NCI-H128 (cell line): ENCODE results near the gene ENAH.

Experiments
- DNase-seq: peaks from one replicate; lab custom pipeline; 2025; ENCODE audit not compliant: unreplicated experiment; lab: John Stamatoyannopoulos, UW

The ENAH gene

DNA sequence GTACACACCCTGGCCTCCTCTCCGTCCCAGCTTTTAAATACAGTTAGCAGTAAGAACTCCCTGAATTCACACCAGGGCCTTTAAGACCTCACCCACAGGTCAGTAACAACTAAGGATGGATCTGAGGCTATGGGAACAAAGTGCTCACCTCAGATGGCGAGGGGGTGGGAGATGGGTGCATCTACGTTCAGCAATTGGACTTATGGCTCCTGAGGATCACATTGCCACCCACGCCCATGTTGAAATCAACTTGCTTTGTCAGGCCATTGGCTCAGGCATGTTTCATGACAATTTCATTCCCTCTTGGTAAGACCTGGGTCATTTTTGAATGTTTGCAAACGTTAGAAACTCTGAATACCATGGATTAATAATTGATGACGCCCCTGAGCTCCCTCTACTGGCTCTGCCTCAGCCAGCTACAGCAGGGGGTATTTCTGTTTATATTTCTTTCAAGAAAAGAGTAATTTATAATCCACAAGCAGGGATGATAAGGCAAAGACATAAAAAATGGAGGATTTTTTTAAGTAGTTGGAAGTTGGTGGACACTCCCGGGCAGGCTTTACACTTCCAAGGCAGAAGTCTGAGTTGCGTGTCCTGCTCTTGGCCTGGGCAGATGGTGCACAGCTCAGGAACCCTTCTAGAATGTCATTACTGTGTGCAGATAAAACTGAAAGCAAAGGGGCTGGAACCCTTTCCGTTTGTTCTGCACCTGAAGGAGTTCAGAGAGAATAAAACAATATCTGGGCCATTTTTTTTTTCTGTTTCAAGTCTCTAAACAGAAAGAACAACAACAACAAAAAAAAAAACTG lies 211.4 kb downstream of the ENAH start:
- DNase-seq = no peak

DNA sequence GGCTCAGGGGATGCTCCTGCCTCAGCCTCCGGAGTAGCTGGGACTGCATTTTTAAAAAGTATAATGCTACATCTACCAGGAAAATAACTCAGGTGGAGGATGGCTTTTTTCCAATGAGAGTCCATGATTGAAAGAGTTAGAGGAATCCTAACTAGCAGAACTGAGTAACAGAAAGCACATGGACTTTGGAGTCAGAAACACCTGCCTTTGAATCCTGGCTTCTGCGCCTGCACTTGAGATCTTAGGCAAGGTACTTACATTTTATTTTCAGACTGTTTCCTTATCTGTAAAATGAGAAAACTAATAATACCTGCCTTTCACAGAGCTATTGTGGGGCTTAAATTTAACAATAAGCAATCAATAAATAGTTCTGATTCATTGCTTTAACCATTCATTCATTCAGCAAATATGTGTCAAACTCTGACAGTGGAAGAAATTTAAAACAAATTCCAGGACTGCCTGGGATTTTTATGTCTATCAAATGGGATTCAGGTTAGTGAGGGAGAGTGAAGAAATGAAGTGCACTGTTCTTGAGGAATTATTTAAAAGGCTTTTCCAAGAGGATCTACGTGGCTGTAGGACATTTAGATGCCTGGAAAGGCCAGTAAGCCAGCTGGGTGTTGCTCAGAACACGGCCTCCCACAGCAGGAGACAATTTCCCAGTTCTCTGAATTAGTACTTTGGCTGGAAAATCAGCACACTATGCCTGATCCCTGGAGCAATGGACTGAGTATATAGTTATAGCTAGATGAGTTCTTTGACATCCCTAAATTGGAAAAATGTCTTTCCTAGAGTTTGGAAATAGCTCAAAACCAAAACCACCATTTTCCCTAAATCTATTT lies 212.3 kb downstream of the ENAH start:
- DNase-seq = no peak

DNA sequence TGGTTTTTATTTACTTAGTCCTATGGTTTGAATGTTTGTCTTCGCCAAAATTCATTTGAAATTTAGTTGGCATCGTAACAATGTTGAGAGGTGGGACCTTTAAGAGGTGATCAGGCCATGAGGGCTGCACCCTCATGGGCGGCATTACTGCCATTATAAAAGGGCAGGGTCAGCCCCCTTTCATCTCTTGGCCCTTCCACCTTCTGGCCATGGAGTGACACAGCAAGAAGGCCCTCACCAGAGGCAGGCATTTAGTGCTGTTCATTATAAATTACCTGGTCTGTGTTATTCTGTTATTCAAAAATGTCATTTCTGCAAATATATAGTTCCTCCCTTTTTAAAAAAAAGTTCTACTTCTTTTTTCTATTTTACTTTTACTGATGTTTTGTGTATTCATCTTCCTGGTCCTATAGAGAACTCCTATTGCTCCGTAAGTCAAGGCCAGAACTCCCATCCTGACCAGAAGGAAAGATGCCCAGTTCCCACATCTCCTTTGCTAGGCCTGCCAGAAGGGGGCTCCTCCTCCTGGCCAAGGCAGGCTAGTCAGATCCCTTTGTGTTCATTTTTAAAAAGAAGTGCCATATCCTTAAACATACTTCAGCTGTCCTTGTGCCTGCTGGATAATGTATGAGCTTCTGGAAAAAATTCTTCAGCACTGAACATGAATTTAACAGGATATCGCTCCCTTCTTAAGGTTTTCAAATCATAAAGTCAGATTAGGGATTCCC lies 215.0 kb downstream of the ENAH start:
- DNase-seq = no peak
